NCI-H524 treated with DMSO at 0.1 percent for 48 hours (cell line): Measurements from ENCODE around the gene L3MBTL3.
"Not testable (repeated sequence)": the region's sequence is repeated elsewhere in the genome, so short reads cannot be mapped to it uniquely, and the experiment has no call there.

Source experiments
- DNase-seq: peaks from one replicate; lab custom pipeline; 2025; lab: John Stamatoyannopoulos, UW

The L3MBTL3 gene

DNA sequence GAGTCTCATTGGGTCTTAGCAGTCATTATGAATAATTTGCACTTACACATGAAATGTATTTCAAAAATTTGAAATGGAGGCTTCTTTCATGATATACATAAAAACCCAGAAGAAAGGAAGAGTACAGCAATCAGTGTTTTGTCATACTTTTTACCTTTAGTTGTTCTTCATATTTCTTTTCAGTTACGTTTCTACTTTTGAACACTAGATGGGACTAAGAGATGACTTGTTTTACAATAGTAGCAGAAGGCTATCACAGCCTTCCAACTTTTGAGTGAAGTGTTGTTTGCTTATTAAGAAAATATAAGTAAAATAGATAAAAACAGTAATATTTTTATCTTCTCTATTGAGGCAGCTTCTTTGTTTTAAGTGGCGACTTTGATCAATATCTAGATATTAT lies 58.1 kb downstream of the L3MBTL3 start:
- no peak for DNase-seq

DNA sequence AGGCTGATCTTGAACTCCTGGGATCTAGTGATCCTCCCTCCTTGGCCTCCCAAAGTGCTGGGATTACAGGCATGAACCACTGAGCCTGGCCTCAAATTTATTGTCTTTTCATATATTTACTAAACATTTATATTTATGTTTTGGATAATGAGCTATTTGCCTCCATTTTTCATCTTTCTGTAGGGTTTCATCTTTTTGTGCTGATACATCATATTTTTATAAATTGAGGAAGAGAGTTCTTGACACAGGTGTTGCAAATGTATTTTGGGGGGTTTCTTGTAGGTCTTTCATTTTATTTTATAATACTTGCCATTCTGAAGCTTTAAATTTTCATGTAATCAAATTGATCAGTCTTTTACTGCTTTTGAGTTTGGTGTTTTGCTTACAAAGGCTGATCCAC lies 72.4 kb downstream of the L3MBTL3 start:
- DNase-seq, result no peak

DNA sequence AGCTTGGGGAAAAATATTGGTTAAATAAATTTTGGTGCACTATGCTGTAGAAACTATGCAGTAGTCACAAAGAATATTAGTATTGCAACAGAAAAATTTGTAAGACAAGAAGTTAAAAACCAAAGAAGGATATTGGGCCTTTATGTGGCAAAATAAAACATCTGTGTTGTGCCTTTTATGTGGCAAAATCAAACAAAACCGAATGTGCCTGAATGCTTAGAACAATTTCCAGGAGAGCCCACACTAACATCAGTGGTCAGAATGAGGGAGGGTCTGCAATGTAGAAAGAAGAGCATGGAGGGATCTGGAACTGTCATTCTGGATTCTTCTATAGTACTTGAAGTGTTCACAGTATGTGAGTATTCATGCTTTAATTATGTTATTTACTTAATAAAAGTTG lies 75.2 kb downstream of the L3MBTL3 start:
- no peak for DNase-seq

DNA sequence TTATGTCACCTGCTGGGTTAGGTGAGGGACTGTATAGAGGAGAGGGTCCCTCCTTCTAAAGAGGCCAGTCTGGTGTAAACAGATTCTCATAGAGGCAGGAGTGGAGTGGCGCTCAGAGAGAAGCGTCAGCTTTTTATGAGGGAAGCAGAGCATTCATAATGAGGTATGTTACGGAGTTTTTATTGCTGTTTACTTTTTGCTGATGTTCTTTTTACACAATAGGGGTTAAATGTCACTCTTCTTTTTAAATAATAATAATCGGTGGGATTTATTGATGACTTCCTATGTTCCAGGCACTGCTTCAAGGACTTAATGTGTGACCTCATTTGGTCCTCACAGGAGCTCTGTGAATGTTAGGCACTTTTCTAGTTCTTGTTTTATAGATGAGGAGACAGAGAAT lies 79.9 kb downstream of the L3MBTL3 start:
- no peak for DNase-seq

DNA sequence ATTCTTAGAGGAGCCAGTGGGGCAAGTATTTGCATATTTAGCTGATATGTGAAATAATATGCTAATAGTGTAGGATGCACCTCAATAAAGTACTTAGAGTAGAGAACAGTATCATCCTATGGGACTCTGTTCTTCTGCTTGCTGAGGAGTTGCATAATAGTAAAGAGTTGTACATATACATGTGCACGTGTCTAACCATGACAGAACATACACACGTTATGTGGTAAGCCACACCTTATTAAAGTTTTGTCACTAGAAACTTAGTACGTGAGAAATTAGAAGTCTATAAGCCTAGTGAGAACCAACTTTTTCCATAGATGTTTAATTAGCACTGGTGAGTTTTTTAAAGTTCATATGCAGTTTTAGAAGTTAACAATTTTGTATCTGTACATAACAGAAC lies 80.7 kb downstream of the L3MBTL3 start:
- DNase-seq, result no peak

DNA sequence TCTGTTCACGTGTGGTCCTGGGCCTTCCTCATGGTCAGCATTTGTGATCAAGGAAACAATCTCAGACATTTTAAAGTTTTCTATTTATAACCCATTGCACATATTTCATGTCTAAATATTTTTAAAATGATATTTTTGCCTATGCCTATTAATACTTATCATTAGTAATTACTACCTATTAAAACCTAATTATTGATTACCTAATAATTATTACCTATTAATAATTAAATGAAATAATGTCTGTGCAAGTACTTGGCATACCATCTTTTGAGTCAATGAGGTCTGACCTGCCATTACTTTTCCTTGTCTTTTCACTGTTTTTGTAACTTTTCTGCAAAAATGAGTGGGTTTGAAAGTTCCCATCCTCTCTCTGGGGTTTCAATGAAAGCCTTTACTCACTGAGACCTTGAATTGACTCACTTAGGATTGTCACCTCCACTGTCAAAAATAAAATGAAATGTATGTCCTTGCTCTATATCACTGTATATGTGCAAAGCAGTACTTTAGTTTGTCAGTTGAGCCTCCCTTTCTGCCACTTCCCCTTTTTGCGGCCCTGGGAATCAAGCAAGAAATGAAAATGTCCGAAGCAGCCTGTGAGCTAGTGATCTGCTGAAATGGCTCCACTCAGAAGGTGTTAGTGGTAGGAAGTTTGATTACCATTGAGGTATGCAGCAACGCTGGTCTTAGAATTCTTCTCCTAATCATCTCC lies 87.8 kb downstream of the L3MBTL3 start:
- DNase-seq, result no peak

DNA sequence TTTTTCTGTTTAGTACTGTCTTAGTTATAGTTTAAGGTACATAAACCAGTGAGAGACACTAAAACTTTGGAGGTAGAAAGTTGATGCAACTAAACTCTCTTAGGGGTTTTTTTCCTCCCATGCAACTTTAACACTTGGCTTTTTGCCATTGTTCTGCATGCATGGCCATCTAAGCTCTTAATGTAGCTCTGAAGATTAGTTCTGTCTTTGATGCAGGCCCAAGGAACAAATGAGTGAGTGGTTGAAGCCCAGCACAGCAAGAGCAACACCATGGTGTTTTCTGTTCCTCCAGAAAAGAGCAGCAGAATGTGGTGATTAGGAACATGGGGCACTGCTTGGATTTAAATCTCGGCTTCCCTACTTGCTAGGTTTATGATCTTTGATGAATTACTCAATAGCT lies 89.3 kb downstream of the L3MBTL3 start:
- no peak for DNase-seq

DNA sequence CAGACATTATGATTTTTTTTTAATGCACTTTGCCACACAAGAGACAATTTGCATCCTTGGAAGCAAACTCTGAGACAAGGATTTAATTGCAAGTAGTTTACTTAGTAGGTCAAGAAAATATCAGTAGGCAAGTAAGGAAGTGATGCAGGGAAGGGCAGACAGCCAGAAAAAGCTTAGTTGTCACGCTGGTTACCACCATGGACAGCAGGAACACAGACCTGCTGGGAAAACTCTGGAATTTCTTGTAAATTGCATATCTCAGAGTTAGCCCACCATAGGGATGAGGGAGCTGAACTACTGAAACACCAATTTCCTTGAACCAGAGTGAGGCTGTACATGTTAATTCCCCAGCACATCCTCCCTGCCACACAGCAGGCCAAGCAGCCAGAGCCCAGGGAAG lies 92.7 kb downstream of the L3MBTL3 start:
- DNase-seq, result no peak

DNA sequence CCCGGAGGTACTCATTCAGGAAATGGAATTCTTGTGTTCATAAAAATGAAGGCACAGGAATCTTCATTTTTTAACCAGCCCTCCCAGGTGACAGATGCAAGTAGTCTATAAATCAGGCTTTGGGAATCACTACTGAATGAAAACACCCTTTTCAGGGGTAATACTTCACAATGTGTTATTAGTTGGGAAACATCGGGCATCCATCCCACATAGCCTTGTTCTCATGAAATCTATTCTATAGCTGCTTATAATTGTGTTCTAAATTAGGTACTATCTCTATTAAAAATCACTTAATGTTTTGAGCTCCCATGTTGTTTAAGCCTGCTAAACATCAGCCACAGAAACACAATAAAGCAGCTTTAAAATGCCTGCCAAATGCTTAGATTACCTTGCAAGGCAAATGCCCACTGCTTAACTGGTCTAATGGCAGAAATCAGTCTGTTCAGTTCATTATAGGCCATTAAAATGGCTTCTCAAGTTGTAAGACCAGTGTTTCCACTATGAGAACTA lies 94.9 kb downstream of the L3MBTL3 start:
- DNase-seq, result no peak

DNA sequence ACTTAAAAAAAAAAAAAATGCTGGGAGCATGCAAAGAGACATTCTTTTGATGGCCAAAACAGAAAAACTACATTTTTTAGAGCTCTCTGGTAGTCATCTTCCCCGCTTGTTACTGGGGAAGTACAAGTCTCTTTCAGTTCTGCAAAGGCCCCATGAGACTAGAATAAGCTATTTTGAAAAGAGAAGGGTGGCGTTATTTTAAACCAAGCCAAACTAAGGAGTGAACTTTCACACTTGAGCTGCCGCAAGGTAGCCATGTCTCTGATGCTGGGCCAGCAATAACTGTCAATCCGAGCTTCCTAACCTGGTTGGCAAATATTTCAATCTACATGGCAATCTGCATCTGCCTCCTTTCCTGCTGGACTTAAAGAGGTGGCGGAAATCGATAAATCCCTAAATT lies 96.7 kb downstream of the L3MBTL3 start:
- DNase-seq, result no peak

DNA sequence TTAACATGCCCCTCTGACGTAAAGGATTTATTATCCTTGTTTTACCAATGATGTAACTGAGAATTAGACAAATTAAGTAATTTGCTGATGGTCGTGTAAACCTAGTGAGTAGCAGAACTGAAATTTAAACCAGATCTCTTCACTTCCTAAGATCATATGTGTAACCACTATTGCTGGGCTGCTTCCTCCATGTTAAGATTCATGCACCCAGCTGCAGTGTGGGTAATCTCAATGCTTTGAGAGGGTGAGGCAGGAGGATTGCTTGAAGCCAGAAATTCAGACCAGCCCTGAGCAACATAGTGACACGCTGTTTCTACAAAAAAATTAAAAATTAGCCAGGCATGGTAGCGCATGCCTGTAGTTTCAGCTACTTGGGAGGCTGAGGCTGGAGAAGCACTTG lies 97.9 kb downstream of the L3MBTL3 start:
- DNase-seq, result no peak

DNA sequence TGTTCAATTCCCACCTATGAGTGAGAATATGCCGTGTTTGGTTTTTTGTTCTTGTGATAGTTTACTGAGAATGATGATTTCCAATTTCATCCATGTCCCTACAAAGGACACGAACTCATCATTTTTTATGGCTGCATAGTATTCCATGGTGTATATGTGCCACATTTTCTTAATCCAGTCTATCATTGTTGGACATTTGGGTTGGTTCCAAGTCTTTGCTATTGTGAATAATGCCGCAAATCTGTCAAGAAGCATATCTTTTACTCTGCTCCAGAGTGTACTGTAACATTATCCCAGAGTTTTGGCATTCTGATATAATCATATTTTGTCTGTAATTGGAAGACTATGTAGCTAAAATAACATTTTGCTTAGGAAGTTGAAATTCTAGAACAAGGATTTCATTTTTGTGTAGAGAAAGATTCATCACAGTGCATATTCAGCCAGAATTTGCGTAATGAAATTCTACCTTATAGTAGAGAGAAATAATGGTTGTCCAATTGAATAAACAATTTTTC lies 98.9 kb downstream of the L3MBTL3 start:
- DNase-seq, result not testable (repeated sequence)

DNA sequence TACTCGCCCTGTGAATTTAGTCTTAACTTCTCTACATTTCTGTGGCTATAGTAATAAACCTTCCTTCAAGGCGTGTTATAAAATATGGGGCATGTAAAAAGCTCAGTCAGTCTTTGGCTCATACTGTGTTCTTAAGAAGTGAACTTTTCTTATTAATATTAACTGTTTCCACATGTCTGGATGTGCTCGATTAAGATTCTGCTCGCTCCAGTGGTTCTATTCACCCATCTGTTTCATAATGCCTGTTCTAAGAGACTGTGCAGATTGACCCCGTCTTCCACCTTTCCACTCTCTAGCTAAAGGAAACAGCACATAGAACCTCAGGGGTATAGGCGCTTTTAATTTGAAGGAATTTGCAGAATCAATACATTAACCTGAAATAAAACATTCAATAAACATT lies 99.9 kb downstream of the L3MBTL3 start:
- no peak for DNase-seq

DNA sequence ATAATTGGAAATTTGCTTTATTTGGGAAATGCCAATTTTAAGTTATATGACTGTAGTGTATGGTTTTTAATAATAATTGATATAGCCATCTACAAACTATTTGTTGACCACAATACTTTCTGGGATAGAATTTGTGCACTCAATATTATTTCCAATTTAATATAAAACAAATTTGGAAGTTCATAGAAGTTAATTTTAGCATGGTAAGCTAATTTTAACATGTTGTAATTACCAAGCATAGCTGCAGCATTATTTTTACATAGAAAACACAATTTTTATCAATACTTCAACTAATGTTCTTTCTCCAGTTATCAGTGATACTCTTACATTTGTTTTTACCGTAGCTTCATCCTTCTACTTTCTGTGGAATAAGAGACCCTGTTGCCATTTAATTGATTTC lies 100.8 kb downstream of the L3MBTL3 start:
- no peak for DNase-seq

DNA sequence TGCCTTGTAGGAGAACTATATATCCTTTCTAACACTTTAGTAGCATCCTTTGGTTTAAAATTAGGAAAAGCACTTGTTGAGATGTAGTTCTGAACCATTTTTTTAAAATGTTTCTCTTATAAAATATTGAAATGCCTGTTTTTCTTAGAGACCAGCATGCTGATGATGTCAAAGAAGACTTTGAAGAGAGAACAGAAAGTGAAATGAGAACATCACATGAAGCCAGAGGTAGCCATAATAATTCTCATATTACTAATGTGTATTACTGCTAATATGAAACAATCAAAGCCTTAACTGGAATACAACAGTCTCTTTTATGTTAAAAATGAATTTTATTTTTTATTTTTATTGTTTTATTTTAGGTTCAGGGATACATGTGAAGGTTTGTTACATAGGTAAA lies 102.3 kb downstream of the L3MBTL3 start:
- DNase-seq, result no peak

DNA sequence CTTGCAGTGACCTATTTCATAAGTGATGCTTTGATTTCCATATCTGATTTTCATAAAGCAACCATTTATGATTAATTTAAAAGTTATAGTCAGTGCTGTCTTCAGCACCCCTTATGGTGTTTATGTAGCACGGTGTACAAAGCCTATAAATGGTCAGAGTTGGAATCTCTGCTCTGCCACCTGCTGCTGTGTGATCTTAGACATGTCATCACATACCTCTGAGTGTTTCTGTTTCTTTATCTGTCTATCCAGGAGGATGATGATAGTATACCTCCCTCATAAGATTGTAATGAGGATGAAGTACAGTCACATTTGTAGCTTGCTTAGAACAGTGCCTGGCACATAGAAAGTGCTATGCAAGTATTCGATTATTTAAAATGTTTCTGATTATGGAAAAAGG lies 103.9 kb downstream of the L3MBTL3 start:
- no peak for DNase-seq

DNA sequence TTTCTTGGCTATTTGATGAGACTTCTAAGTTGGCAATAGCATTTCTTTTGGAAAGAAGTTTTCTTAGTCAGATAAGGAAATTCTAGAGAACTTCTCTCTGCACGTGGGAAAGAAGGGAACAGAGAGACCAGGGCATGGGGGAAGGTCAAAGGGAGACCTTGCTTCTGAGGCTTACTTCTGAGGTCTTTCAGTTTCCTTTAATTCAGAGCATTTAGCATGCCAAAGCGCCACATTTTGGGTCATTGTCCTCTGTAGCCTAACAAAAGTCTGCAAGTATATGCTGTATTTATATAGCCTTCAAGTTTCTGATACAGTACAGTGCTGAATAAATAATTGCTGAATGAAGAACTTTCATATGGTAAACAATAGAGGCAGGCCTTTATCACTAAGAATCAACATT lies 108.8 kb downstream of the L3MBTL3 start:
- DNase-seq, result no peak

DNA sequence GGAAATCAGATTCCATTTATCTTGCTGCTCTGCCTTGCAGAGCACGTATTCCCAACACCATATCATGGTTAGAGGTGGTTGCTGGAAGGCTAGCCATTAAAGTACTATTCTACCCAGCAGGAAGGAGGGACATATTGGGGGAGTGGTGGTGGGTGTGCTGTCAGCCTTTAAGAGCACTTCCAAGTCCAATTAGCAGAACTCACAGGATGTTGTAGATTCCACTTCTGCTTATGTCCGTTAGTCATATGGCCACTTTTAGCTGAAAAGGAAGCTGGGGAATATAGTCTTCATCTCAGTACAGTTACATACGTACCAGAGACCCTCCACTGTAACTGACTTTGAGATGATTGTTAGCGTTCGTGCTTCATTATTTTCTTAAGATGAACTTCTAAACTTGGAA lies 109.9 kb downstream of the L3MBTL3 start:
- DNase-seq, result no peak

DNA sequence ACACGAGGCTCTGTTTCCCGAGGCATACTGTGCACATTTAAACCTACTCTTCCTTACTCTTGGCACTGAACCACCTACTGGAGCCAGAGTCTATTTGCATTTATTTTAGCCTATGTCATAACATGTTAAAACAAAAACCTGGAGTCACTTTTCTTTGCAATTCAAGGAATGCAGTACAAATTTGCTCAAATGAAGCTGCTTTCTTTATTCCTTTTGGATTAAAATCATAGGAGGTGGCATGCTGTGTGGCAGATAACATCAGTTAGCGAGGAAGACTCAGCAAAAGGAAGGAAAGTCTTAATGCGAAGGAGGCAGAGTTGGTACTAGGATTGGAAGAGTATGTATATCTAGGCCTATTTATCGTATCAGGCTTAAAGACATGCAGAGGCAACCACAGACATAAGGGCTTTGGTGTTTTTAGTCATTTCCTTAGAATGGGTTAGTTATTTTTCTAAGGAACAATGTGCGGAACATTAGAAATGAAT lies 111.4 kb downstream of the L3MBTL3 start:
- no peak for DNase-seq

DNA sequence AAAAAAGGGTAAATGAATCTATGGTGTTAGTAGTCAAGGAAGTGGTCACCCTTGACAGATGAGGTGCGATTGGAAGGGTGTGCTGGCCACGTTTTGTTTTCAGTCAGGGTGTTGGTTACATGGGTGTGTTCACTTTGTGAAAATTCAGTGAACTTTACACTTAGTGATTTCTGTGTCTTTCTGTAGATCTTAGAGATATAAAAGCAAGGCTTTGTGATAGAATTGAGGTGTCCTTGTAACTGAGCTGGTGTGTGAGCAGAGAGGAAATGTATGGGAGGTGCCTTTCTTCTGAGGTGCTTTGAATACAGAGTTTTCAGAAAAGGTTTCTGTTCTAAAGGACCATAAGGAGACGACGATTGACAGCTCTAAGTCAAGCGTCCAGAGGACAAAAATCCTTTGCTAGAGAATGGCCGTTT lies 113.9 kb downstream of the L3MBTL3 start:
- DNase-seq, result no peak

DNA sequence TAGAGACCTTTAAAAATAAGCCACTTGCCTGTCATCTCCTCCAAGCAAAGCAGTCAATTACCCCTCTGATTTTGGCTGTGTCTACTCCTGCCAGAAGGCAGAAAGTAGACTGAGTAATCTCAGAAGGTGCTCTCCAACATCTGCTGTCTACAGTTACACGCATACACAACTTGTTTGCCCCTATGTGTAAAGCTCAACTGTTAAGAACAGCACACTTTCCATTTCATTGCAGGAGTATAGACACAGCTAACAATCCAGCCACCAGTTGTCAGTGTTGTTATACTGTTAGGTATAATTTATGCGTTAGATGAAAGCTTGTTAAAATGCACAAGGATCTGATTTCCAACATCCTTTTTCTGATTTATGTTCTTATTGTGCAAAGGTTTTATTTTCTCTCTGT lies 116.2 kb downstream of the L3MBTL3 start:
- peak; percentile 47 for DNase-seq

DNA sequence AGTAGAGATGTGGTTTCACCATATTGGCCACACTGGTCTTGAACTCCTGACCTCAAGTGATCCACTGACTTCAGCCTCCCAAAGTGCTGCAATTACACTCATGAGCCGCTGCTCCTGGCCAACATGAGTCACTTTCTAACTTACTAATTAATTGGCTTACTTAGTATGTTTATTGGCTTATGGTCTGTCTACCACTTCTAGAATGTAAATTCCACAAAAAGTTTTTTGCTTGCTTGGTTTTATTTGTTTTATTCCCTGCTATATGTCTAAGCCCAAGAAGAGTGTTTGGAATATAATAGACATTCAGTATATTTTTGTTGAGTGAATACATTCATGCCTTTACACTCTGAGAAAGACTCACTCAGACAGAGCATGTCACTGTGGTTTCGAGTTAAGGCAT lies 118.4 kb downstream of the L3MBTL3 start:
- no peak for DNase-seq

DNA sequence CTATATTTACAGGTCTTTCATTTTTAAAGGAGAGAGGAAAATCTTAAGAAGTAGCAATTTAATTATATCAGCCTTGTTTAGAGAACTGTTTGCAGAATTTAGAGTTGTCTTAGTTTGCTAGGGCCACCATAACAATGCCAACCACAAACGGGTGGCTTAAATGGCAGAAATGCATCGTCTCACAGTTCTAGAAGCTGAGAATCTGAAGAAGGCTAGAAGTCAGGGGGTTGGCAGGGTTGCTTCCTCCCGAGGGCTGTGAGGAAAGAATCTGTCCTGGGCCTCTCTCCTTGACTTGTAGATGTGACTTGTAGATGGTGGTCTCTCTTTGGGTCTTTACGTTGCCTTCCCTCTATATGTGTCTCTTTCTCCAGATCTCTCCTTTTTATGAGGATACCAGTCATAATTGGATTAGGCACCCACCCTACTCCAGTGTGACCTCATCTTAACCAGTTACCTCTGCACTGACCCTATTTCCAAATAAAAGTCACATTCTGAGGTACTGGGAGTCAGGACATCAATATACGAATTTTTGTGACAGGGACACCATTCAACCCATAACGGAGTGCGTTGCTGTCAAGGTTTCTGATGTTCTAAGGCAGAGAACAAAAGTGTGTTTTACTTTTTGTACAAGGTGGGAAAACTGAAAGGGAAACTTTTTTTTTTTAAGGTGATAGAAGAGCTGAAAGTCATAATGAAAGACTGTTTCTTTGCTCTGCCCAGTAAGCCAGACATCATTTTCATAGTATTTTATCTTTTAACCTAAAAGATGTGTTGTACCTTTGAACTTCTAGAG lies 119.9 kb downstream of the L3MBTL3 start:
- no peak for DNase-seq
